Endothelial cell of umbilical vein (primary cell): ENCODE results near the gene RAB8B. TPM values are rescaled to one million over a fixed set of nuclear protein-coding genes. Genes with fewer than 3 reads are reported as not detected.

Experiments
- BruUV-seq: library from RNA; stranded (reverse); fragments of 400-500 nt; replicated peaks from 2 replicates; lab custom pipeline; 2021; lab: Mats Ljungman, UMichigan
- CTCF ChIA-PET: fragments of 300-600, 350-600 bp; sonication (Branson Sonifier 250); formaldehyde crosslinking; loops from one replicate; lab custom pipeline; 2021; ENCODE audit warnings: antibody characterized with exemption, inconsistent platforms; lab: Charles Lee
- POLR2A ChIA-PET: fragments of 300-600, 350-600 bp; sonication (Branson Sonifier 250); formaldehyde crosslinking; loops from one replicate; lab custom pipeline; 2021; ENCODE audit warnings: antibody characterized with exemption, inconsistent platforms; lab: Charles Lee
- DNase-seq: peaks from one replicate; pipeline ENCODE4 v3.0.0-alpha.2; 2011; ENCODE audit warnings: low read depth, low spot score
- FAIRE-seq: peaks from 2 replicates; lab custom pipeline; 2011; peaks lifted over from hg19 to GRCh38; lab: Jason Lieb, UNC
- H2AFZ ChIP-seq: 2 replicates; pipeline ENCODE4 v1.6.0; 2012; ENCODE audit warnings: low read depth, low read length, control low read depth, inconsistent platforms
- H3K27ac ChIP-seq: 2 replicates; pipeline ENCODE4 v1.5.1; 2011; ENCODE audit warnings: low read depth, mild to moderate bottlenecking, control low read depth, low read length, moderate library complexity; ENCODE audit not compliant: insufficient read depth
- H3K27me3 ChIP-seq, 2 experiments: 2 replicates each; pipeline versions ENCODE4 v1.6.0 to v1.6.1; 2011; ENCODE audit warnings: low read length in 2 of 2, mixed read lengths in 1 of 2; ENCODE audit not compliant: control insufficient read depth in 2 of 2, insufficient read depth in 2 of 2
- H3K36me3 ChIP-seq, 2 experiments: 2 replicates in 1 of 2; 3 replicates in 1 of 2; pipeline ENCODE4 v1.5.1; 2011; ENCODE audit warnings: low read length in 2 of 2, mild to moderate bottlenecking in 1 of 2, moderate library complexity in 1 of 2; ENCODE audit not compliant: control insufficient read depth in 2 of 2, insufficient read depth in 2 of 2; ENCODE audit errors: extremely low read depth in 1 of 2
- H3K4me1 ChIP-seq: 3 replicates; pipeline ENCODE4 v1.5.1; 2011; ENCODE audit warnings: mild to moderate bottlenecking, low read length; ENCODE audit not compliant: control insufficient read depth, insufficient read depth; ENCODE audit errors: extremely low read depth
- H3K4me2 ChIP-seq: 2 replicates; pipeline ENCODE4 v1.6.1; 2011; ENCODE audit warnings: low read length, control low read depth, mixed read lengths; ENCODE audit not compliant: insufficient read depth
- H3K4me3 ChIP-seq, 3 experiments: fragments of 200-600 bp in 1 of 3; sonication (generic), shearing (Covaris generic) in 1 of 3; replicated peaks in 1 of 3; 2 replicates each; pipeline ENCODE4 v1.5.1; 2011 to 2016; ENCODE audit warnings: control low read depth in 3 of 3, low read length in 3 of 3, mild to moderate bottlenecking in 2 of 3, inconsistent platforms in 1 of 3, low read depth in 1 of 3, moderate library complexity in 1 of 3; ENCODE audit not compliant: insufficient read depth in 1 of 3
- H3K79me2 ChIP-seq: 2 replicates; pipeline ENCODE4 v1.6.0; 2012; ENCODE audit warnings: low read length, inconsistent platforms; ENCODE audit not compliant: control insufficient read depth, insufficient read depth
- H3K9ac ChIP-seq: replicated peaks from 2 replicates; pipeline ENCODE3; 2011; ENCODE audit warnings: low read length, control low read depth; ENCODE audit not compliant: insufficient read depth; ENCODE audit errors: extremely low read depth
- H3K9me1 ChIP-seq: replicated peaks from 3 replicates; pipeline ENCODE4 v1.6.0; 2011; ENCODE audit warnings: mild to moderate bottlenecking, low read length; ENCODE audit not compliant: control insufficient read depth, insufficient read depth; ENCODE audit errors: extremely low read depth
- H3K9me3 ChIP-seq: replicated peaks from 2 replicates; pipeline ENCODE4 v1.5.1; 2012; ENCODE audit warnings: low read length, inconsistent platforms; ENCODE audit not compliant: control insufficient read depth, insufficient read depth
- H4K20me1 ChIP-seq: replicated peaks from 2 replicates; pipeline ENCODE3; 2011; ENCODE audit warnings: mild to moderate bottlenecking, low read length; ENCODE audit not compliant: control insufficient read depth, insufficient read depth; ENCODE audit errors: extremely low read depth
- CTCF ChIP-seq, 2 donors: IDR thresholded peaks; 1 replicate in 1 of 2; 2 replicates in 1 of 2; pipeline ENCODE4 v1.5.1; 2011; ENCODE audit warnings: low read length in 2 of 2, mild to moderate bottlenecking in 2 of 2, moderate library complexity in 2 of 2, control low read depth in 1 of 2, inconsistent platforms in 1 of 2, low read depth in 1 of 2; ENCODE audit not compliant: insufficient read depth in 1 of 2; ENCODE audit errors: extremely low read depth in 1 of 2
- EZH2 ChIP-seq: IDR thresholded peaks from 2 replicates; pipeline ENCODE4 v1.6.1; 2012; ENCODE audit warnings: borderline replicate concordance, low read depth, mild to moderate bottlenecking, moderate library complexity, low read length, inconsistent platforms; ENCODE audit not compliant: severe bottlenecking
- GATA2 ChIP-seq: IDR thresholded peaks from 2 replicates; pipeline ENCODE4 v1.7.0; 2011; ENCODE audit warnings: low read depth, mild to moderate bottlenecking, moderate library complexity, mixed read lengths, low read length; ENCODE audit not compliant: insufficient read length, insufficient read depth
- MYC ChIP-seq: IDR thresholded peaks from one replicate; pipeline ENCODE4 v1.6.1; 2011; ENCODE audit warnings: mild to moderate bottlenecking, low read depth, low read length
- POLR2A ChIP-seq: IDR thresholded peaks from 2 replicates; pipeline ENCODE4 v1.6.1; 2012; ENCODE audit warnings: low read depth, mild to moderate bottlenecking, control low read depth, low read length
- POLR2AphosphoS5 ChIP-seq: IDR thresholded peaks from 2 replicates; pipeline ENCODE4 v1.6.1; 2012; ENCODE audit warnings: low read depth, mild to moderate bottlenecking, control low read depth, low read length, moderate library complexity; ENCODE audit not compliant: insufficient read depth
- dilution Hi-C: fragments of 300-500 bp; cut with MboI; formaldehyde crosslinking; loops from one replicate; pipeline ENCODE4 v1.15.0; 2019; ENCODE audit warnings: low sequenced_read_pairs; ENCODE audit not compliant: extremely low pct_ligation_motif_present
- intact Hi-C: fragments of 100-400 bp; cut with micrococcal nuclease; formaldehyde crosslinking; loops from one replicate; pipeline ENCODE4 v1.10.0; 2022
- polyA plus RNA-seq, 4 experiments: library from polyadenylated mRNA; depleted of rRNA in 3 of 4; stranded (reverse) in 3 of 4; unstranded in 1 of 4; fragments of >200 nt; gene quantifications; 2 replicates each; pipeline versions ENCODE4 v1.2.1 to v1.2.3, GENCODE V29; 2011 to 2012; ENCODE audit warnings: missing spikeins in 1 of 4
- total RNA-seq: library from RNA; stranded (reverse); gene quantifications from 2 replicates; pipeline ENCODE4 v1.2.3, GENCODE V29; 2021

The RAB8B gene
- total and polyA plus RNA-seq, 2 donors (not counting 3 experiments of a cell fraction or from before 2014, with no cell fraction given): 10.4 to 52.5 TPM

- Histone ChIP-seq H3K9ac (no peak overlapping the region), H3K36me3 (no peaks in the 10 kb centered on the region), H3K79me2 (peaks cover 94% of the 10 kb centered on the region), H3K4me2 (peak overlapping the region; percentile 24), H3K4me3 (no peak overlapping the region), H2AFZ (no peak overlapping the region), H3K4me1 (peaks cover 28% of the 10 kb centered on the region), H3K9me3 (no peaks in the 10 kb centered on the region), H3K27me3 (no peaks in the 10 kb centered on the region), H3K27ac (peak overlapping the region; percentile 36), H4K20me1 (peaks cover 2% of the 10 kb centered on the region), H3K9me1 (no peaks in the 10 kb centered on the region)
- intact Hi-C loops (no loop called here), dilution Hi-C loops (no loop called here)
- POLR2A ChIA-PET: no interaction called here
- TF ChIP-seq CTCF (IDR thresholded peaks at IDR 0.05; ENCODE audit: extremely low read depth in 1 of 2, insufficient read depth in 1 of 2, low read depth in 1 of 2, low read length in 2 of 2): no peak
- no peak for TF ChIP-seq MYC
- no peak for TF ChIP-seq EZH2
- TF ChIP-seq GATA2: no peak
- TF ChIP-seq POLR2A: no peak
- no peak for TF ChIP-seq POLR2AphosphoS5
- FAIRE-seq: no peak
- no peak for DNase-seq
- CTCF ChIA-PET: interaction anchor here (0.8 to 1.8 kb wide), 11 partner anchors 8 to 147 kb away, joined by 3 to 8 read pairs (median 5); no protein-coding TSS in a partner anchor
- no TSS peak for BruUV-seq
Observed at GRCh38 chr15:63194302-63194701, 4.9 kb downstream of the RAB8B start.
